H1 (cell line): ENCODE measurements around the gene OR6V1. TPM values are rescaled to one million over a fixed set of nuclear protein-coding genes. Genes with fewer than 3 reads are reported as not detected.

ENCODE experiments used
- CTCF ChIA-PET: fragments of 300-600 bp; sonication (Branson Sonifier 250); formaldehyde crosslinking; loops from one replicate; lab custom pipeline; 2021; ENCODE audit not compliant: partially characterized antibody; lab: Charles Lee
- POLR2A ChIA-PET: fragments of 300-600 bp; sonication (Branson Sonifier 250); formaldehyde crosslinking; loops from one replicate; lab custom pipeline; 2021; ENCODE audit warnings: inconsistent platforms; ENCODE audit not compliant: partially characterized antibody; lab: Charles Lee
- DNase-seq, 2 experiments: peaks; one replicate each; pipeline versions ENCODE4 v3.0.0 to v3.0.0-alpha.2; 2010 to 2022; ENCODE audit warnings: low spot score in 2 of 2, low read depth in 1 of 2, mixed read lengths in 1 of 2
- FAIRE-seq: peaks from 2 replicates; lab custom pipeline; 2011; peaks lifted over from hg19 to GRCh38; lab: Jason Lieb, UNC
- H2AFZ ChIP-seq: 2 replicates; pipeline ENCODE4 v1.8.1; 2012; ENCODE audit warnings: low read length, inconsistent platforms
- H2AK5ac ChIP-seq: 2 replicates; pipeline ENCODE4 v1.6.1; 2013; ENCODE audit warnings: low read depth, low read length
- H2BK120ac ChIP-seq: replicated peaks from 2 replicates; pipeline ENCODE3; 2013; ENCODE audit warnings: low read depth, low read length, inconsistent platforms
- H2BK12ac ChIP-seq: 2 replicates; pipeline ENCODE4 v1.6.1; 2013; ENCODE audit warnings: low read depth, low read length
- H2BK15ac ChIP-seq: 2 replicates; pipeline ENCODE4 v1.6.1; 2013; ENCODE audit warnings: low read length
- H2BK20ac ChIP-seq: 2 replicates; pipeline ENCODE4 v1.6.1; 2013; ENCODE audit warnings: low read length
- H2BK5ac ChIP-seq: 2 replicates; pipeline ENCODE4 v1.6.1; 2013; ENCODE audit warnings: low read depth, low read length
- H3K14ac ChIP-seq: 2 replicates; pipeline ENCODE4 v1.6.1; 2013; ENCODE audit warnings: inconsistent platforms; ENCODE audit not compliant: insufficient read length
- H3K18ac ChIP-seq: 2 replicates; pipeline ENCODE4 v1.6.1; 2013; ENCODE audit warnings: low read length; ENCODE audit errors: extremely low read depth
- H3K23ac ChIP-seq: 2 replicates; pipeline ENCODE4 v1.6.1; 2013; ENCODE audit warnings: inconsistent platforms; ENCODE audit not compliant: insufficient read length
- H3K23me2 ChIP-seq: 2 replicates; pipeline ENCODE4 v1.6.1; 2013; ENCODE audit warnings: low read depth, low read length
- H3K27ac ChIP-seq: 2 replicates; pipeline ENCODE4 v1.6.1; 2011; ENCODE audit warnings: low read depth, low read length, inconsistent platforms
- H3K27me3 ChIP-seq, 4 experiments: replicated peaks in 1 of 4; 1 replicate in 1 of 4; 2 replicates in 3 of 4; pipeline versions ENCODE4 v1.6.1 to v1.8.1; 2011 to 2013; ENCODE audit warnings: low read length in 3 of 4, mild to moderate bottlenecking in 3 of 4, inconsistent platforms in 2 of 4, mixed read lengths in 2 of 4, moderate library complexity in 1 of 4; ENCODE audit not compliant: control insufficient read depth in 3 of 4, insufficient read depth in 3 of 4; ENCODE audit errors: extremely low read depth in 1 of 4
- H3K36me3 ChIP-seq, 4 experiments: 2 replicates each; pipeline versions ENCODE4 v1.6.1 to v1.8.1; 2011 to 2013; ENCODE audit warnings: mild to moderate bottlenecking in 4 of 4, low read length in 3 of 4, moderate library complexity in 2 of 4, control low read depth in 1 of 4, inconsistent platforms in 1 of 4; ENCODE audit not compliant: insufficient read depth in 4 of 4, control insufficient read depth in 2 of 4
- H3K4ac ChIP-seq: replicated peaks from 2 replicates; pipeline ENCODE3; 2013; ENCODE audit warnings: low read length, low read depth, mixed read lengths, inconsistent platforms; ENCODE audit not compliant: insufficient read length
- H3K4me1 ChIP-seq, 4 experiments: replicated peaks in 1 of 4; 1 replicate in 1 of 4; 2 replicates in 3 of 4; pipeline versions ENCODE4 v1.6.1 to v1.8.1; 2011 to 2013; ENCODE audit warnings: low read length in 3 of 4, inconsistent platforms in 2 of 4, mixed read lengths in 1 of 4; ENCODE audit not compliant: insufficient read depth in 4 of 4, control insufficient read depth in 3 of 4
- H3K4me2 ChIP-seq, 2 experiments: 2 replicates each; pipeline versions ENCODE4 v1.6.1 to v1.8.1; 2011 to 2013; ENCODE audit warnings: low read depth in 2 of 2, low read length in 2 of 2, control low read depth in 1 of 2, inconsistent platforms in 1 of 2, mild to moderate bottlenecking in 1 of 2; ENCODE audit not compliant: insufficient read depth in 1 of 2
- H3K4me3 ChIP-seq, 4 experiments: fragments of 200-600, 300-600 bp in 1 of 4; sonication (generic), shearing (Covaris generic), sonication (Bioruptor Twin) in 1 of 4; 2 replicates each; pipeline versions ENCODE4 v1.5.1 to v1.8.1; 2011 to 2016; ENCODE audit warnings: low read length in 4 of 4, low read depth in 3 of 4, control low read depth in 2 of 4, inconsistent platforms in 2 of 4, mild to moderate bottlenecking in 2 of 4, mixed read lengths in 1 of 4, moderate library complexity in 1 of 4; ENCODE audit not compliant: insufficient read depth in 2 of 4; ENCODE audit errors: extremely low read depth in 1 of 4
- H3K56ac ChIP-seq: replicated peaks from 2 replicates; pipeline ENCODE3; 2013; ENCODE audit warnings: low read depth, mild to moderate bottlenecking, mixed read lengths, low read length, inconsistent platforms; ENCODE audit not compliant: insufficient read length
- H3K79me1 ChIP-seq: 2 replicates; pipeline ENCODE4 v1.6.1; 2013; ENCODE audit warnings: low read depth, low read length, control low read depth
- H3K79me2 ChIP-seq, 2 experiments: 2 replicates each; pipeline versions ENCODE4 v1.6.1 to v1.8.1; 2012 to 2013; ENCODE audit warnings: low read length in 2 of 2, mild to moderate bottlenecking in 2 of 2, inconsistent platforms in 1 of 2; ENCODE audit not compliant: insufficient read depth in 2 of 2, control insufficient read depth in 1 of 2
- H3K9ac ChIP-seq, 4 experiments: replicated peaks in 1 of 4; 1 replicate in 1 of 4; 2 replicates in 3 of 4; pipeline versions ENCODE4 v1.6.1 to v1.8.1; 2011 to 2013; ENCODE audit warnings: low read depth in 3 of 4, low read length in 3 of 4, control low read depth in 2 of 4, mild to moderate bottlenecking in 2 of 4, moderate library complexity in 2 of 4, inconsistent platforms in 1 of 4; ENCODE audit errors: extremely low read depth in 1 of 4
- H3K9me3 ChIP-seq, 2 experiments: 2 replicates each; pipeline versions ENCODE4 v1.6.1 to v1.8.1; 2012 to 2013; ENCODE audit warnings: mild to moderate bottlenecking in 2 of 2, moderate library complexity in 2 of 2, control low read depth in 1 of 2, inconsistent platforms in 1 of 2, low read depth in 1 of 2, low read length in 1 of 2, mixed read lengths in 1 of 2; ENCODE audit not compliant: insufficient read depth in 2 of 2
- H4K20me1 ChIP-seq, 2 experiments: replicated peaks in 1 of 2; 2 replicates each; pipeline versions ENCODE3 to v1.8.1; 2011 to 2013; ENCODE audit warnings: inconsistent platforms in 2 of 2, low read length in 2 of 2, mild to moderate bottlenecking in 1 of 2; ENCODE audit not compliant: insufficient read depth in 2 of 2, control insufficient read depth in 1 of 2
- H4K5ac ChIP-seq: 2 replicates; pipeline ENCODE4 v1.6.1; 2013; ENCODE audit warnings: low read length, low read depth, mixed read lengths, inconsistent platforms; ENCODE audit not compliant: insufficient read length
- H4K8ac ChIP-seq: 2 replicates; pipeline ENCODE4 v1.8.0; 2013; ENCODE audit warnings: mild to moderate bottlenecking, moderate library complexity, low read length, inconsistent platforms; ENCODE audit not compliant: insufficient read depth; ENCODE audit errors: extremely low read depth
- H4K91ac ChIP-seq: replicated peaks from 2 replicates; pipeline ENCODE3; 2013; ENCODE audit warnings: low read length, mixed read lengths, inconsistent platforms; ENCODE audit not compliant: insufficient read length
- EGR1 ChIP-seq: IDR thresholded peaks from 2 replicates; pipeline ENCODE4 v1.6.1; 2011; ENCODE audit warnings: low read depth, low read length, borderline replicate concordance
- GABPA ChIP-seq: IDR thresholded peaks from 2 replicates; pipeline ENCODE4 v1.6.1; 2011; ENCODE audit warnings: mild to moderate bottlenecking, low read length, moderate library complexity, borderline replicate concordance; ENCODE audit not compliant: insufficient read depth
- KDM5A ChIP-seq: fragments of 200-600 bp; IDR thresholded peaks from 2 replicates; pipeline ENCODE4 v1.7.1; 2012; ENCODE audit warnings: mild to moderate bottlenecking, low read length, inconsistent platforms, mixed read lengths
- POLR2A ChIP-seq, 2 experiments: IDR thresholded peaks; 1 replicate in 1 of 2; 2 replicates in 1 of 2; pipeline ENCODE4 v1.6.1; 2011; ENCODE audit warnings: low read depth in 2 of 2, low read length in 2 of 2, mild to moderate bottlenecking in 2 of 2; ENCODE audit errors: control extremely low read depth in 1 of 2
- RAD21 ChIP-seq, 2 experiments: IDR thresholded peaks in 1 of 2; conservative IDR thresholded peaks in 1 of 2; 2 replicates each; pipeline ENCODE4 v1.6.1; 2011; ENCODE audit warnings: low read depth in 2 of 2, low read length in 2 of 2, improper control_type of control experiment in 1 of 2, inconsistent platforms in 1 of 2, mild to moderate bottlenecking in 1 of 2, moderate library complexity in 1 of 2
- RFX5 ChIP-seq: IDR thresholded peaks from 2 replicates; pipeline ENCODE4 v1.6.1; 2011; ENCODE audit warnings: low read depth, low read length, improper control_type of control experiment, borderline replicate concordance
- SUZ12 ChIP-seq: fragments of 200-600 bp; sonication (generic); IDR thresholded peaks from 2 replicates; pipeline ENCODE4 v1.6.1; 2012; ENCODE audit warnings: mild to moderate bottlenecking, inconsistent platforms, low read length, moderate library complexity, mixed read lengths
- TAF1 ChIP-seq: IDR thresholded peaks from 2 replicates; pipeline ENCODE4 v1.6.1; 2011; ENCODE audit warnings: mild to moderate bottlenecking, low read depth, low read length
- WGBS, 2 experiments: shearing (Covaris generic) in 1 of 2; methylation state at CpG; one replicate each; pipeline versions ENCODE4 v1.1.6 to v1.1.7; 2013 to 2015; ENCODE audit warnings: low lambda C conversion rate in 2 of 2, mixed read lengths in 2 of 2, inconsistent platforms in 1 of 2, low coverage in 1 of 2, missing lambda C conversion rate in 1 of 2; ENCODE audit not compliant: insufficient replicate concordance in 2 of 2, insufficient coverage in 1 of 2, insufficient read length in 1 of 2; ENCODE audit errors: extremely low coverage in 1 of 2, missing lambda C conversion rate in 1 of 2; 5-methylcytosine and 5-hydroxymethylcytosine counted together
- polyA plus RNA-seq, 7 experiments: library from polyadenylated mRNA; depleted of rRNA in 3 of 7; stranded (reverse) in 5 of 7; unstranded in 2 of 7; fragments of >200 nt in 5 of 7; fragments of 200-250 nt in 2 of 7; gene quantifications; 1 replicate in 5 of 7; 2 replicates in 1 of 7; 4 replicates in 1 of 7; pipeline versions ENCODE4 v1.2.1 to v1.2.3, GENCODE V29; 2011 to 2013; ENCODE audit warnings: missing spikeins in 2 of 7, mixed read lengths in 2 of 7
- total RNA-seq: library from RNA; stranded (reverse); fragmentation: NEBNext Ultra II Directional; extraction: Animal tissue kit (Norgen Biotek cat#: 25700); gene quantifications from 2 replicates; pipeline ENCODE4 v1.2.1, GENCODE V29; 2021

OR6V1 gene
- total and polyA plus RNA-seq, 2 of the 8 experiments (the other 6 are each of a cell fraction or from before 2014, with no cell fraction given), result not detected

- H2AK5ac ChIP-seq, result no peak overlapping the region
- no peak overlapping the region for H3K27ac ChIP-seq
- no peak overlapping the region for H3K23ac ChIP-seq
- no peak overlapping the region for H4K5ac ChIP-seq
- H4K20me1 ChIP-seq, result no peaks in the 10 kb centered on the region
- ChIA-PET POLR2A (no interaction called here), CTCF (interaction anchor here (0.7 to 1.6 kb wide), 3 partner anchors 10 to 155 kb away, joined by 3 read pairs; no protein-coding TSS in a partner anchor)
- H3K18ac ChIP-seq, result no peak overlapping the region
- H2BK120ac ChIP-seq, result no peak overlapping the region
- no peak overlapping the region for H2BK12ac ChIP-seq
- no peaks in the 10 kb centered on the region; a peak in 1 of 8 replicates for H3K36me3 ChIP-seq
- WGBS, 2 experiments, result 76% methylated on average over 3 of the region's 3 CpGs; no CpG with 5 or more reads in 1 of the 2 experiments
- no peaks in the 10 kb centered on the region for H3K79me2 ChIP-seq
- DNase-seq (no peak), FAIRE-seq (no peak)
- no peak overlapping the region for H4K8ac ChIP-seq
- H2BK5ac ChIP-seq, result no peak overlapping the region
- H3K4me1 ChIP-seq, result no peaks in the 10 kb centered on the region
- H2AFZ ChIP-seq, result no peak overlapping the region
- no peak overlapping the region for H2BK20ac ChIP-seq
- no peak overlapping the region for H3K4me3 ChIP-seq
- H3K27me3 ChIP-seq, result no peaks in the 10 kb centered on the region
- H3K4me2 ChIP-seq, result no peak overlapping the region
- no peak overlapping the region for H4K91ac ChIP-seq
- H3K14ac ChIP-seq, result no peak overlapping the region
- H3K23me2 ChIP-seq, result 0 out of 2 replicates have a peak, but pooled peaks cover 2% of the 10 kb centered on the region
- H2BK15ac ChIP-seq, result no peak overlapping the region
- H3K9me3 ChIP-seq, result peaks cover 0 to 5% of the 10 kb centered on the region in 2 experiments; a peak in 1 of 4 replicates
- no peak overlapping the region for H3K56ac ChIP-seq
- no peaks in the 10 kb centered on the region for H3K79me1 ChIP-seq
- H3K9ac ChIP-seq, result no peak overlapping the region
- no peak overlapping the region for H3K4ac ChIP-seq
- TF ChIP-seq TAF1, result no peak
- TF ChIP-seq EGR1, result no peak
- TF ChIP-seq POLR2A (IDR thresholded peaks at IDR 0.05; ENCODE audit: control extremely low read depth in 1 of 2, low read depth in 2 of 2, low read length in 2 of 2), result no peak
- TF ChIP-seq SUZ12, result no peak
- no peak for TF ChIP-seq GABPA
- TF ChIP-seq RAD21 (IDR thresholded peaks at IDR 0.05 in 1 of 2, conservative IDR thresholded peaks at IDR 0.05 in 1 of 2; ENCODE audit: low read depth in 2 of 2, low read length in 2 of 2), result no peak
- no peak for TF ChIP-seq KDM5A
- no peak for TF ChIP-seq RFX5
These were observed 11.6 kb downstream of the OR6V1 start for GRCh38 chr7:143063741-143064140.
